ENCODE measurements around the gene ARRB2. TPM values are rescaled to one million over a fixed set of nuclear protein-coding genes. Genes with fewer than 3 reads are reported as not detected.

Gene ARRB2
- total RNA-seq, 1 donor from 2014 or later = 33.3 TPM

- Histone ChIP-seq H3K4me2 (no peak overlapping the region), H3K27ac (no peak overlapping the region), H3K9me3 (ENCODE audit: low read depth) (no peaks in the 10 kb centered on the region), H2AFZ (replicated peaks) (no peak overlapping the region), H3K79me2 (ENCODE audit: low read depth) (no peaks in the 10 kb centered on the region), H3K4me1 (peaks cover 3% of the 10 kb centered on the region), H3K4me3 (no peak overlapping the region), H4K20me1 (ENCODE audit: low read depth) (no peaks in the 10 kb centered on the region), H3K9ac (no peak overlapping the region), H3K36me3 (no peaks in the 10 kb centered on the region), H3F3A (ENCODE audit: low read depth) (peaks cover 14% of the 10 kb centered on the region), H3K27me3 (peaks cover 77% of the 10 kb centered on the region)
- Mint-ChIP-seq H3K9me3 (peaks cover 5% of the 10 kb centered on the region), H3K27ac (no peak overlapping the region), H3K27me3 (ENCODE audit: insufficient read depth, low read depth) (peaks cover 32% of the 10 kb centered on the region), H3K4me3 (no peak overlapping the region), H3K36me3 (no peaks in the 10 kb centered on the region), H3K4me1 (peaks cover 3% of the 10 kb centered on the region)
- DNase-seq (ENCODE audit: low spot score) = no peak
- TF ChIP-seq EZH2phosphoT487 (IDR thresholded peaks at IDR 0.05) = no peak
- TF ChIP-seq CTCF (IDR thresholded peaks at IDR 0.05) = no peak
- TF ChIP-seq EZH2 (IDR thresholded peaks at IDR 0.05) = no peak
Measured at GRCh38 chr17:4748686-4749085, 38.3 kb downstream of the ARRB2 start.

- Histone ChIP-seq H3K36me3 (no peaks in the 10 kb centered on the region), H3K9me3 (ENCODE audit: low read depth) (no peaks in the 10 kb centered on the region), H3K9ac (no peak overlapping the region), H3K79me2 (ENCODE audit: low read depth) (no peaks in the 10 kb centered on the region), H3K27ac (no peak overlapping the region), H3K27me3 (peaks cover 72% of the 10 kb centered on the region), H4K20me1 (ENCODE audit: low read depth) (no peaks in the 10 kb centered on the region), H3K4me3 (no peak overlapping the region), H3F3A (ENCODE audit: low read depth) (peaks cover 8% of the 10 kb centered on the region), H3K4me2 (no peak overlapping the region), H2AFZ (replicated peaks) (no peak overlapping the region), H3K4me1 (no peaks in the 10 kb centered on the region)
- H3K27ac Mint-ChIP-seq = no peak overlapping the region
- H3K9me3 Mint-ChIP-seq = peaks cover 5% of the 10 kb centered on the region
- H3K4me1 Mint-ChIP-seq = no peaks in the 10 kb centered on the region
- no peak overlapping the region for H3K4me3 Mint-ChIP-seq
- TF ChIP-seq EZH2 (IDR thresholded peaks at IDR 0.05) = no peak
- TF ChIP-seq CTCF (IDR thresholded peaks at IDR 0.05) = no peak
- no peak for TF ChIP-seq EZH2phosphoT487 (IDR thresholded peaks at IDR 0.05)
- no peak for DNase-seq (ENCODE audit: low spot score)
- peaks cover 27% of the 10 kb centered on the region for H3K27me3 Mint-ChIP-seq (ENCODE audit: insufficient read depth, low read depth)
- H3K36me3 Mint-ChIP-seq = no peaks in the 10 kb centered on the region
Measured at GRCh38 chr17:4750606-4751005, 40.2 kb downstream of the ARRB2 start.

- Histone ChIP-seq H3K36me3 (no peaks in the 10 kb centered on the region), H3K9me3 (ENCODE audit: low read depth) (no peaks in the 10 kb centered on the region), H3K4me2 (no peak overlapping the region), H3K27me3 (peaks cover 61% of the 10 kb centered on the region), H4K20me1 (ENCODE audit: low read depth) (no peaks in the 10 kb centered on the region), H2AFZ (replicated peaks) (no peak overlapping the region), H3F3A (ENCODE audit: low read depth) (no peaks in the 10 kb centered on the region), H3K4me1 (no peaks in the 10 kb centered on the region), H3K27ac (no peak overlapping the region), H3K79me2 (ENCODE audit: low read depth) (no peaks in the 10 kb centered on the region), H3K9ac (no peak overlapping the region), H3K4me3 (no peak overlapping the region)
- no peak for TF ChIP-seq CTCF (IDR thresholded peaks at IDR 0.05)
- TF ChIP-seq EZH2phosphoT487 (IDR thresholded peaks at IDR 0.05) = no peak
- no peak for TF ChIP-seq EZH2 (IDR thresholded peaks at IDR 0.05)
- H3K27me3 Mint-ChIP-seq (ENCODE audit: insufficient read depth, low read depth) = peaks cover 17% of the 10 kb centered on the region
- no peak overlapping the region for H3K4me3 Mint-ChIP-seq
- no peak overlapping the region for H3K27ac Mint-ChIP-seq
- no peak for DNase-seq (ENCODE audit: low spot score)
- no peaks in the 10 kb centered on the region for H3K4me1 Mint-ChIP-seq
- peaks cover 3% of the 10 kb centered on the region for H3K9me3 Mint-ChIP-seq
- H3K36me3 Mint-ChIP-seq = no peaks in the 10 kb centered on the region
Measured at GRCh38 chr17:4751932-4752331, 41.5 kb downstream of the ARRB2 start.

All from neural progenitor cell (in vitro differentiated cells).